GM18505 (cell line): ENCODE data around the gene BRD3.

ENCODE experiments used
- ATAC-seq: cut with Tn5 transposase; IDR thresholded peaks from one replicate; pipeline ENCODE4 v1.9.1; 2021; ENCODE audit not compliant: unreplicated experiment
- POLR2A ChIP-seq: IDR thresholded peaks from 4 replicates; pipeline ENCODE4 v1.6.1; 2011; ENCODE audit warnings: borderline replicate concordance; ENCODE audit not compliant: insufficient read depth, insufficient read length; ENCODE audit errors: extremely low read depth

The BRD3 gene

DNA sequence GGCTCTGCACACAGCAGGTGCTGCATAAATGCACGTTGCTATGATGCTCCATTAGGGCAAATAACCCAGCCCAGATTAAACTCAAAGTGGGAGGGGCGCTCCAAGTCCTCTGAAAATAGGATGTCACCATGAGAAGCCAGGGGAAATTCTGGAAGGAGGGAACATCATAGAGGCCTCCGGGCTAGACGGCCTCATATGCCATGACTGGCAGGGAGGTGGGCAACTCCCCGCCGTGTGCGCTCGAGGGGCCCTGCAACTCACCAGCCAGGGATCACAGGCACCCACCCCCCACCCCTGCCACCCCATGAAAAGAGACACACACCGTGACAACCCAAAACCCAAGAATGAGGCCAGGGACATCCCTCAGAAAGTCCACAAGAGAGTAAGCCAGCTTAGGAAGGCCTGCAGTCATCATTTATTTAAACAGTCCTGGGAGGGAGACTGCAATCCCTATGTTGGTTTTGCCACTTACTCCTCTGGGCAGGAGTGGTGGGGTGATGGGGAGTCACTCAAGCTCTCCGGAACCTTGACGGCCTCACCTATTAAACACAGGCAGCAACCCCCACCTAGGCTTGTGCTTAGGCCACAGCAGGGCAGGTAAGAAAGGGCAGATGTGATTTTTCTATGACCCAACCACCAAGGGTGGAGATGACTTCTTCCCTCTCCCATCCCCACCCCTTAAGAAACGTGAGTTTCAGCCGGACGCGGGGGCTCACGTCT, 79.7 kb downstream of the BRD3 start:
- no peak for ATAC-seq
- no peak for TF ChIP-seq POLR2A

DNA sequence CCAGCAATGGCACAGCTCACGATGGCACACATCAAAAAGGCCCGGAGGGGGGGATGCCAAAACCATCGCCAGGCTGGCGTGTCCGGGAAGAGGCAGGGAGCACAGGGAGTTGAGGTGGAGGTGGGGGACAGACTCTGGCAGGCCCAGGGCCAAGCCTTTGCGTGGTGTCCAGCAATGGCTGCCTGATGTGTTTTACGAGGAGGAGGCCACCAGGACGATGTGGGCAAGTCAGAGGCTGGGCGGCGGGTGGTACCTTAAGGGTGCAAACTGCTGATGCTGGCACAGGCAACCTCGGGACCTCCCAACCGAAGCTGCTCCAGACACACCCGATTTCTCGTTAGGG, 80.4 kb downstream of the BRD3 start:
- TF ChIP-seq POLR2A = no peak
- no peak for ATAC-seq

DNA sequence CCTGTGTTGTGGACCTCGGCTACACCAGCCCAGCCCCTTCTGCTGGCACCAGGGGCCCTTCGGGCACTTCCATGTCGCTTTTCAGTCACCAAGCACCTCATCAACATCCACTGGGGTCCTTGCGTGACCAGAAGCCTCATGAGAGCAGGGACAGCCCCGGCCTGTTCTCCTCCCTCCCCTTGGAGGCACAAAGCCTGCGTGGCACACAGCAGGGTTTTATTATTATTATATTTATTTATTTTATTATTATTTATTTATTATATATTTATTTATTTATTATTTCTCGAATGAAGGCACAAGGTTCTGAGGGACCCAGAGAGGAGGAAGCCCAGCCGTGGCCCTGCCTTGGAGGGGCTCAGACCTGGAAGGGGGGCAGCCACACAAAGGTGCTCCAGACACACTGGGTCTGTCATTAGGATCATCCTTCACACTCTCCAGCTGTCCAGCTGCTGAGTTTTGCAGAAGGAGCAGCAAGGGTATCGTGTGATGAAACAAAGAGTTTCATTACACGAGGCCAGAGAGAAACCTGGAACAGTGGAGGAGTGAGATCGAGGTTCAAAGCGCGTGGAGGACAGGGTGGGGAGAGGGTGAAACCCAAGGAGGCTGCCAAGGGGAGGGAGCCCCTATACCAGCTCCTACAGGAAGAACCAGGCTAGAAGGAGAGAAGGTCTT, 80.9 kb downstream of the BRD3 start:
- ATAC-seq = no peak
- TF ChIP-seq POLR2A = no peak

GRCh38 chr9:133986061-133986460, 81.8 kb downstream of the BRD3 start:
- no peak for ATAC-seq
- no peak for TF ChIP-seq POLR2A

DNA sequence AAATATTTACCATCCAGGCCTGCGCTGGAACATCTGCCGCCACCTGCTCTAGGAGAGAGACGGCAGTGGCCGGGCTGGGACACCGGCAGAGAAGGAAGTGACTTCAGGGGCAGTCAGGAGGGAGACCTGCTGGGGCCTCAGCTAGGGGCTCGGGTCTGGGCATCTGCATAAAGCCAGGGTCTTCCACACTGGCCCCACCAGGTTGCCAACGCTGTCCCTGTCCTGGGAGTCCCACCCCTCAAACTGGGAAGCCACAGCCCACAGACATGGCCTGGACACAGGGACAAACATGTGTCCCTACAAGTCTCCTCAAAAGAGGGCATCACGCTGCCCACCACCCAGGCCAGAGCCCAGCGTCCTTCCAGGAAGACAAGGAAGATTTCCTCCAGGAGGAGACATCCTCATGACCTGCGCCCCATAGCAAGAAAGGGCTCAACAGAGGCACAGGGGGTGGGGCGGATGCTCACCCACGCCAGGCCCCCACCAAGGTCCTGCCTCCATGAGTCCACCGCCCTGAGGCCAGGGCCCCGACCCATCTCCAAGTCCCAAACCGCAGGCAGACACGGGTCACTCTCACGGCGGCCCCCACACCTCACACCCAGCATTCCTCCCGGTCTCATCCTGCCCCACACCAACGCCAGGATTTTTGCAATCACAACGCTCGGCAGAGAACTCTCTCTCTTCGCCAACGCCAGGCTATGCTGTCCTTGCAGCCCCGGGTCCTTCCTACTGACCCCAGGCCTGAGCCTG, 84.7 kb downstream of the BRD3 start:
- TF ChIP-seq POLR2A = no peak
- no peak for ATAC-seq

DNA sequence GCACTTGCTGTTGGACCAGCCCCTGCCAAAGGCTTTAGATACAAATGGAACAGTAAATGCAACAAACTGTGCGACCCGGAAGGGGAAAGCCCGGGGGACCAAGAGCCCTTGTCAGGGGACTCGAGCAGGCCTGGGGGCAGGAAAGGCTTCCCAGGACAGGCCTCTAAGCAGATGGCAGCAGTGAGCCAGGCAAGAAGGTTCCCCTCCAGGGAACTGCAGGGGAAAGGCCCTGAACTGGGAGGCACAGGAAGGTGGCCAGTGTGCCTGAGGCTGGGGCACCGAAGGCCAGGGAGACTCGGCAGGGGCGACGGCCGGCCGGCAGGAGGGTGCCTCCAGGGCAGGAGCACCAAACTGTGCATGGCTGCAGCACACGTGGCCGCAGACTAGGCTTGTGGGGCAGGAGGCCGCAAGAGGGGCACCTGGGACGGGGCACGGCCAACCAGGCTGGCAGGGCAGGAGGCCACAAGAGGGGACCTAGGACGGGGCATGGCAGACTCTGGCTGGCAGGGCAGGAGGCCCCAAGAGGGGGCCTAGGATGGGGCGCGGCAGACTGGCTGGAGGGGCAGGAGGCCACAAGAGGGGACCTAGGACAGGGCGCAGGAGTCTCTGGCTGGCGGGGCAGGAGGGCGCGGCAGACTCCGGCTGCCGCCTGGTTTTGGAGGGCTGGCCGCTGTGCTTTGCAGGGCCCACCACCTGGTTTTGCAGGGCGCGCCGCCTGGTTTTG, 85.7 kb downstream of the BRD3 start:
- no peak for TF ChIP-seq POLR2A
- ATAC-seq = no peak

- no peak for ATAC-seq
Observed at GRCh38 chr9:133981589-133981957, 86.3 kb downstream of the BRD3 start.

GRCh38 chr9:133980864-133981588, 86.8 kb downstream of the BRD3 start:
- no peak for ATAC-seq
- TF ChIP-seq POLR2A = no peak

More at GRCh38 chr9:133981589-133981957, 86.3 kb downstream of the BRD3 start:
- TF ChIP-seq POLR2A = no peak
